ENCODE measurements around the gene TMSB15A.
"Not testable (repeated sequence)": the region's sequence is repeated elsewhere in the genome, so short reads cannot be mapped to it uniquely, and the experiment has no call there.

The TMSB15A gene

DNA sequence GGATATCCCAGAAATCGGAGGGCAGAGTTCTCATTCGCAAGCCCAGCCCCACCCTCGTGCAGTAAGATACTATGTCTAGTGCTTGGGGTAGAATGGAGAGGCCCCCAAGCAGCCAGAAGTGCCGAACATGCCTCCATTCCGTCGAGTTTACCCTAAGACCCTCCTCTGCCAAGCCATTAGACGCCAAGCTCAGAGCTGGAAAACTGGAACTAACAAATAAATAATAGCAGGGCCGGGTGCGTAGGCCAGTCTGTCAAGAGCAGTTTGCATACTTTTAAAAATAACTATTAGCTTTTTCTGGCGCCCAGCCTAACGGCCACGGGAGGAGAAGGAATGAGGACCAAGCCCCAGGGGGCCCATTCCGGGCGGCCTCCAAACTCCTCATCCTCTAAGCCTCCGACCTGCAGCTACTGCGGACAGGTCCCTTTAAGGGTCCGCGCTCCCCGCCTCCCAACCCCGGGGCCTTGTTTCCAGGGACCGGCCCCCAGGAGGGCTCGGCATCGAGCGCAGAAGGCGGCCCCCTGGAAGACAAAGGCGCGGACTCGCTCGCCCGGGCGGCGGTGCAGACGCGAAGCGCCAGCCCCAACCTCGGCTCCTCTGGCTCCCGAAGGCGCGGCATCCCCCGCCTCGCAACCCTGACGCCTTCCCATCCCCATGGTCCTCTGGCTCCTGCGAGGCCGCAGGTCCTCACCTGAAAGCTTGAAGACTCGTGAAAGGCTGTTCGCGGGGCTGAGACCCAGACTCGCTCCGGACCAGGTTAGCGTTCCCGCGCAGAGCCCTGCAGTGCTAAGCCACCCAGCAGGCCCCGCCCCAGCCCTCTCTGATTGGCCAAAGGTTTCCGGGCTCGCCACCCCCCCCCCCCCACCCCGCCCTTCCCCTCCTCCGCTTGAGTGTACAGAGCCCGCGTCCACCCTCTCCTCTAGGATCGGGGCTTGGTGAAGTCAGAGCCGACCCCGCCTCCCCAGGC is at the start of gene TMSB15A:
Gene TMSB15A, minus strand, starts transcription at position 765 of the 967 bp plus-strand sequence.
- DNase-seq, result no peak

DNA sequence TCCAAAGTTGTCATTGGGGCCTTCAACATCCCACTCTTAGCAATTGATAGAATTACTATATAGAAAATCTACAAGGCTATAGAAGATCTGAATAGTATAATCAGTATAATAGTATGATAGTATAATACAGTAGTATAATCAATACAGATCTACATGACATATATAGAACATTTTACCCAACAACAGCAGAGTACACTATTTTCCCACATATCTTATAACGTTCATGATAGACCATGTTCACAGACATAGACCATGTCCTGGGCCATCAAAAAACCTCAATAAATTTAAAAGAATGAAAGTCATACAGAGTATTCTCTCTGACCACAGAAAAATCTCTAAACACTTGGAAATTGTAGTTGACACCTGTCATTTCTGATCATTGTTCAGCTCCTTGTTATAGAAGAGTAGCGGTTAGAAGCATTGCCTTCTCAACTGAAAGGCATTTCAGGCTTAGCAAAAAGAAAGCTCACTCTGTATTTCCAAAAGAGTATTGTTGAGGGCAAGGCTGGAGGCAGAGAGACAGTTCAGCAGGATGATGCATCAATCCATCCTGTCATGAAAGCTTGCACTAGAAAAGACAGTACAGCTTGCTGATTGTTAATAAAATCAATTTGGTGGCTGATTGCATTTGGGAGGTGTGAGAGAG is 44.0 kb upstream of the TMSB15A start:
- no peak for DNase-seq

DNA sequence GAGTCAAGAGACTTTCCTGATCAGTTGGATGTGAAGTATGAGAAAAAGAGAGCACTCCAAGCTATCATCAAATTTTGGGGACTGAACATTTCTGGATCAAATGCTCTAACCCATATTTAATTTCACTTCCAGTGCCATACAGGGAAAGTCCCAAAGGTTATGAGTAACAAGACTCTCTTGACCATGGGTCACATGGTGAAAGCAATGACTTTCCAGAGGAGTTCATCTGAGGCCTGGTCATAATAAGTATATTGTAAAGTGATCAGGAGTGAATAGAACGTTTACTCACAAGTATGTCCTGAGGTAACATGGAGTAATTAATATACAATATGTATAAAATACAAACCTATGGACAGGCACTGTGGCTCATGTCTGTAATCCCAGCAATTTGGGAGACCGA is 42.1 kb upstream of the TMSB15A start:
- DNase-seq, result no peak

DNA sequence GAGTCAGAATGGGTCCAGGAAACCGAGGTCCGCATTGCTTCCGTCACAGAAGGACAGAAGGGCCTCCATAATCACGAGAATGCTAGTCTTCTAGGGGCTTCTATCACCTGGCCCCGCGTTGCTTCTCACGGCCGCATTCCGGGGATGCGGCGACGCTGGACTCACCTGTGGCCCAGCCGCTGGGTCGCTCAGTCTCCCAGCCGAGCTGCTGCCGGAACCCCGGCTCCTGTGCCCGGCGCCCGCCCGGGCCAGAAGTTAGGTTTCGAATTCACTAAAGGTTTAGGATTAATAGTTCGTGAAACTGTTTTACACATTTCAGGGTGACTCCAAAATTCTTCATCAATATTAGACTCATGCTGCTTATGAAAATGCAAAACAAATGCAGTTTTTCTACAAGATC is 31.7 kb upstream of the TMSB15A start:
- DNase-seq, result no peak

DNA sequence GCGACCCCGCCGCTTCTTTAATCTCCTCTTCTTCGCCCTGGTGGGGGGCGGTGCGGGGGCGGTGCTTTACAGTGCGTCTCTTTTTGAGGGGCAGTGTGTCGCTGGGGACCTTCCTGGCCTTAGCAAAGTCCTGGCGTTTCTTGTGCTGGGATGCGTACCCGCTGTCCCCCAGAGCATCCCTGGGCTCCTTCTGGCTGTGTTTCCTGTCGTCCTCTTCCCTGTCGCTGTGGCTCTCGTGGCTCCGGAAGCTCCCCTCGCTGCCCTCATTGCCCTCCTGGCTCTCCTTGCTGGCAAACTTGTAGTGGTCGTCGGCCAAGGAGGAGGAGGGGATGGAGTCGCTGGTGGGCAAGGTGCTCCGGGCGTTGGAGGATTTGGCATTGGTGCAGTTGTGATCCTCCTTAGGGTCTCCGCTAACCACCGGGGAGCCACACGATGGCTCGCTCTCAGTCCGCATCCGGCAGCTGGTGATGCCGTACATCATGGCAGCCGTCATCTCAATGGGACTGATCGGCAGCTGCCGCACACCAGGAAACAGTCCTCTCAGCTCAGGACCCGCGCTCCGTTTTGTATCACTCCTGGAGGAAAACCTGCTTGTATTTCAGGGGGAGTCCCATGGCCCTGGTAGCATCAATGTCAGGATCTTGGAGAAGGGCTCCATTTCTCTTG is 30.4 kb upstream of the TMSB15A start:
- no peak for DNase-seq

DNA sequence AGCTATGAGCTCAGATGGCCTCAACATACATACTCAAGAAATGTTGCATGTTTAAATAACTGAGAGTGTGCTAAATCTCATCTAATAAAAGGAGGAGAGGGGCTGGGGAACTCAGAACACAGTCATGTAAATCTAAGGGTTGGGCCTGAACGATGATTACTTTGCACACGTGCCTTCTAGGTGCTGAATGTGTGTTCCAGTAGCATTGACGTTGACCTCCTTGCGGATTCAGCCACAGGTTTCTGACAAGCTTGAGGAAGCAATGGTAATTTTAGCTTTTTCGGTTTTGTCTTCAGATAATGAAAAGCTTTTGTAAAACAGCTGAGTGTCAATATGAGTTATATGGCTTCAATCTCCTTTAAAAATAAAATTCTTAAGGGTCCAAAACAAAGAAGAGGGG is 29.6 kb upstream of the TMSB15A start:
- DNase-seq, result not testable (repeated sequence)

DNA sequence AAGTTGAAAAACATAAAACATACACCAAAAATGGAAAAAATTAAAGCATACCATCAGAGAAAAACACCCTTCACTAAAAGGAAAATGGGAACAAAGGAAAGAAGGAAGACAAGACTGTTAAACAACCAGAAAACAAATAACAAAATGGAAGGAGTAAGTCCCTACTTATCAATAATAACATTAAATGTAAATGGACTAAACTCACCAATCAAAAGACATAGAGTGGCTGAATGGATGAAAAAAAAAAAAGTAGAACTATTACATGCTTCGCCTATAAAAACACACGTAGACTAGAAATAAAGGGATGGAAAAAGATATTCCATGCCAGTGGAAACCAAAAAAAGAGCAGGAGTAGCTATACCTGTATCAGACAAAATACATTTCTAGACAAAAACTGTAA is 19.4 kb upstream of the TMSB15A start:
- DNase-seq, result no peak

DNA sequence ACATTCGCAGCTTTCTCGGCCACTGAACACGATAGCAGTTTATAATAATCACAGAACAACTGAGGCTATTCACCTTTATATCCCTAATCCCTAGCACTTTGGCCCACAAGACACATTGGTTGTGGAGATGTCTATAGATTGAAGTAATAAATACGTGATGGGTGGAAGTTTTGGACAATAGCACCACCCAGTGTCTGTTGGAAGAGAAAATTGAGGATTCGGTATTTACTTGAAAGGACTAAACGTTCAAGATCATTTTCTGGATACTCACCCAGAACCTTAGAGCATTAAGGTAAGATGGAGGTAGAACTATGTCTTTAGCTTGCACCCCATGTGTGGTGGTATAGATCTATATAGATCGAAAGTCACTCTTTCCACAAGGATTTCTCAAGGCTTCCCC is 787 bp upstream of the TMSB15A start:
- no peak for DNase-seq

DNA sequence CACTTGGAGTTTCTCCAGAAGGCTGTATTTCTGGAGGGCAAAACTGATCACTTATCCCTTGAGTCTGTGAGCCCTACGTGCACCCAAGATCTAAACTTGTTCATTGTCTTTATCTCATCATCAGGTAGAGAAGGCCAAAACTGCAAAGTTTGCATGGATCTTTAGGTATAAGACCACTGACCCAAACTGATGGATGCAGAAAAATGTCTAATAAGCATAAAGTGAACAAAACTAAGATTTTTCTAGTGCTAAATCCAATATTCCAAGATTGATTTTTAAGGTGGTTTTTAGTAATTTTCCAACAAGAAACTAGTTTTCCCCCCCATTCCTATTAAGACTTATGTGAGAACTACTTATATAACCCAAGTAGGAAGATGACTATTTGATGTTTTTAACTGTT is 2.0 kb downstream of the TMSB15A start:
- DNase-seq, result no peak

DNA sequence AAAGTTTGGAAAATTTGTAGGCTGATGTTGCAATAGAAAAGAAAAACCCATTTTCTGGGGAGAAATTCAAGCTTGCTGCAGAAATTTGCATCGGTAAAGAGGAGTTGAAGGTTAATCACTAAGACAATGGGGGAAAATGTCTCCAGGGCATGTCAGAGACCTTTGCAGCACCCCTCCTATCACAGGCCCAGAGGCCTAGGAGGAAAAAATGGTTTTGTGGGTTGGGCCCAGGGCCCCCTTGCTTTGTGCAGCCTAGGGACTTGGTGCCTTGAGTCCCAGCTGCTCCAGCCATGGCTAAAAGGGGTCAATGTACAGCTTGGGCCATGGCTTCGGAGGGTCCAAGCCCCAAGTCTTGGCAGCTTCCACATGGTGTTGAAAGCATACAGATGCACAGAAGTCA is 17.8 kb downstream of the TMSB15A start:
- DNase-seq, result no peak

DNA sequence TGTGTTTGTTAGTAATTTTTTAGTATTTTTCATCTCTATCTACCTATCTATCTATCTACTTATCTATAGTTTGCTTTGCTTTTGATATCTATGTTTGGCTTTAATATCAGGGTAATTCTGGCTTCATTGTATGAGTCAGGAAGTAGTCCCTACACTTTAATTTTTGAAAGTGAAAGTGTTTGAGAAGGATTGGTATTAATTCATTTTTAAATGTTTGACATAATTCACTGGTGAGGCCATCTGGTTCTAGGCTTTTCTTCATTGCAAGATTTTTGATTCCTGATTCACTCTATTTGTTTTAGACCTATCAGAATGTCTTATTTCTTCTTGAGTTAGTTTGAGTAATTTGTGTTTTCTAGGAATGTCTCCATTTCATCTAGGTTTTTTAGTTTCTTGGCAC is 24.8 kb downstream of the TMSB15A start:
- DNase-seq, result no peak

DNA sequence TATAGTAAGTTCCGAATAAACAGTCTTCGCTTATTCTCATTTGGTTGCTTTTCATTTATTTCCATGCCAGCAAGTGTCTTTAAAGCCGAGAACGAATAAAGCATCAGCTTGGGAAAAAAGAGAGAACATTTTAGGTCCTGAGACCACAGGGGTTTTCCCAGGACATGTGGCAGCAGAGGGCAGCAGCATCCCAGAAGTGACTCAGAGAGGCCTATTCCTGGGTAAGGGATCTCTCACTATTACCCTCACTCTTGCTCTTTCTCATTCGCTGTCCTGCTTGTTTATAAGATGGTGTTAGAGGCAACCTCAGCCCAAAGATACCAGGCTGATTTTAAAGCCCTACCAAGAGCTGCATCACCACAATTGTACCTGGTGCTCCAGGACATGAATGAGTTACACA is 37.8 kb downstream of the TMSB15A start:
- DNase-seq, result not testable (repeated sequence)

DNA sequence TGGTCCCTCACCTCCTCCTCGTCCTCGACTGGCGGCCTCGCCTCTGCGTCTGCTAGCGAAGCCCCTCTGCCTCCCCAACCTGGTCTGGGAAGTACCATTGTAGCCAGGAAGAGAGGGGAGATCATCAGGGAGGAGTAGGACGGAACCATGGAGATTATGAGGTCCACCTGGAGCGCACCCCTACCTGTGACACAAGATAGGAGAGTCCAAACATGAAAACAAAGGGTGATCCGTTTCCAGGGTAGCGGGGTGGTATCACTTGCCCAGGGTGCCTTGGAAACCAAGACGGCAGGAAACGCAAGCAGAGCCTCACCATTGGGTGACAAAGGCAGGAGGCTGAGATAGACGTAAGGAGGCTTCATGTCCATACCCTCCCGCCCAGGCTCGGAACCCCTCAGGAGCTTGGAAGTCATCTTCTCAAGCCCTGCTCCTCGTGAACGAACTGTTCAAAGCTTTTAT is 44.7 kb downstream of the TMSB15A start, which contains the start of gene TCP11X2:
Gene TCP11X2, minus strand, starts transcription at position 51 of the 459 bp plus-strand sequence.
- DNase-seq, result not testable (repeated sequence)

DNA sequence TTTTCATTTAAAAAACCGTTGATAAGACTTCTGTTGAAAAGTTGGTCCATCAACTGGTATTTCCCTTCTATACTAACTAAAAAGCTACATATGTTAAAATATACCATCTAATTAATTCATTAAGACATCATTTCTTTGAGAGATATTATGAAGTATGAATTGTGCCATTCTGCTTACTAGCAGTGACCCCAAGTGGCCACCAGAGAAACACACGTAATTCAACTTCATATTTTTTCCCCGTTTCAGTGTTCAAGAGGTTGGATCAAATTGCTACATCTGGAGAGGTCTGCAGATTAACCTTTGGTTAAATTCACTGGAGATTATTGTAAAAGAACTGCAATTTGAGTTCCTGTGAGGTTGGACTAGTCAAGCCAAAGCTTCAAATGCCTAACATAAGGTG is 46.3 kb downstream of the TMSB15A start:
- not testable (repeated sequence) for DNase-seq
